ENCODE results near the gene KCNK6. TPM values are rescaled to one million over a fixed set of nuclear protein-coding genes. Genes with fewer than 3 reads are reported as not detected.

KCNK6 gene
- total and polyA plus RNA-seq, 2 donors (not counting 3 experiments of a cell fraction or from before 2014, with no cell fraction given) = 7.4 to 11.3 TPM

- no TSS peak for BruUV-seq (replicated peaks)
- Histone ChIP-seq H2AFZ (ENCODE audit: low read depth, low read length) (no peak overlapping the region), H3K4me3 (replicated peaks in 1 of 3; ENCODE audit: insufficient read depth in 1 of 3, low read depth in 1 of 3, low read length in 3 of 3) (no peak overlapping the region), H3K36me3 (ENCODE audit: control insufficient read depth in 2 of 2, extremely low read depth in 1 of 2, insufficient read depth in 2 of 2, low read length in 2 of 2) (no peaks in the 10 kb centered on the region), H3K9me3 (replicated peaks; ENCODE audit: control insufficient read depth, insufficient read depth, low read length) (no peaks in the 10 kb centered on the region), H3K27ac (ENCODE audit: insufficient read depth, low read depth, low read length) (no peak overlapping the region), H4K20me1 (replicated peaks; ENCODE audit: control insufficient read depth, extremely low read depth, insufficient read depth, low read length) (no peaks in the 10 kb centered on the region), H3K4me2 (ENCODE audit: insufficient read depth, low read length) (no peak overlapping the region), H3K9me1 (replicated peaks; ENCODE audit: control insufficient read depth, extremely low read depth, insufficient read depth, low read length) (no peaks in the 10 kb centered on the region), H3K9ac (replicated peaks; ENCODE audit: extremely low read depth, insufficient read depth, low read length) (no peak overlapping the region), H3K27me3 (ENCODE audit: control insufficient read depth in 2 of 2, insufficient read depth in 2 of 2, low read length in 2 of 2) (no peaks in the 10 kb centered on the region), H3K79me2 (ENCODE audit: control insufficient read depth, insufficient read depth, low read length) (no peaks in the 10 kb centered on the region), H3K4me1 (ENCODE audit: control insufficient read depth, extremely low read depth, insufficient read depth, low read length) (peaks cover 11% of the 10 kb centered on the region)
- no peak for TF ChIP-seq CTCF (IDR thresholded peaks at IDR 0.05; ENCODE audit: extremely low read depth in 1 of 2, insufficient read depth in 1 of 2, low read depth in 1 of 2, low read length in 2 of 2)
- no peak for TF ChIP-seq POLR2AphosphoS5 (IDR thresholded peaks at IDR 0.05; ENCODE audit: insufficient read depth, low read depth, low read length)
- TF ChIP-seq FOS (IDR thresholded peaks at IDR 0.05; ENCODE audit: borderline replicate concordance, insufficient read depth, low read length) = no peak
- TF ChIP-seq JUN (IDR thresholded peaks at IDR 0.05; ENCODE audit: borderline replicate concordance, insufficient read depth, insufficient read length, low read depth) = no peak
- TF ChIP-seq EZH2 (IDR thresholded peaks at IDR 0.05; ENCODE audit: borderline replicate concordance, low read depth, low read length, severe bottlenecking) = no peak
- TF ChIP-seq MYC (IDR thresholded peaks at IDR 0.05; ENCODE audit: low read depth, low read length) = no peak
- no peak for TF ChIP-seq MAX (IDR thresholded peaks at IDR 0.05; ENCODE audit: insufficient read depth, insufficient read length)
- intact Hi-C loops (cut with micrococcal nuclease) = no loop called here
- ChIA-PET POLR2A (no interaction called here), CTCF (interaction anchor here (1.4 kb wide), 1 partner anchor 381 kb away, joined by 5 read pairs; no protein-coding TSS in a partner anchor)
- no peak for DNase-seq (ENCODE audit: low read depth, low spot score)
- FAIRE-seq = no peak
- dilution Hi-C loops (cut with MboI; ENCODE audit: extremely low pct_ligation_motif_present, low sequenced_read_pairs) = no loop called here
Observed at GRCh38 chr19:38283271-38283670, 36.4 kb upstream of the KCNK6 start.
